GM18520 (cell line): Measurements from ENCODE around the gene ACSL3.

ENCODE experiments used
- ATAC-seq: cut with Tn5 transposase; IDR thresholded peaks from one replicate; pipeline ENCODE4 v1.9.1; 2021; ENCODE audit not compliant: unreplicated experiment

Gene ACSL3

GRCh38 chr2:222878877-222879603, 18.2 kb downstream of the ACSL3 start:
- ATAC-seq = no peak

GRCh38 chr2:222879604-222879933, 18.7 kb downstream of the ACSL3 start:
- no peak for ATAC-seq

- ATAC-seq = no peak
These were observed 21.7 kb downstream of the ACSL3 start for GRCh38 chr2:222882484-222882928.

GRCh38 chr2:222883420-222883819, 22.6 kb downstream of the ACSL3 start:
- ATAC-seq = no peak

GRCh38 chr2:222884114-222884771, 23.4 kb downstream of the ACSL3 start:
- no peak for ATAC-seq

- no peak for ATAC-seq
These were observed 24.1 kb downstream of the ACSL3 start for GRCh38 chr2:222884805-222885424.

- ATAC-seq = no peak
These were observed 26.3 kb downstream of the ACSL3 start for GRCh38 chr2:222887124-222887523.

GRCh38 chr2:222888716-222889115, 27.9 kb downstream of the ACSL3 start:
- no peak for ATAC-seq

- no peak for ATAC-seq
These were observed 31.1 kb downstream of the ACSL3 start for GRCh38 chr2:222891890-222892289.

GRCh38 chr2:222892321-222892720, 31.5 kb downstream of the ACSL3 start:
- ATAC-seq = no peak

GRCh38 chr2:222892761-222893160, 31.9 kb downstream of the ACSL3 start:
- ATAC-seq = no peak

GRCh38 chr2:222893716-222894115, 32.9 kb downstream of the ACSL3 start:
- ATAC-seq = no peak

GRCh38 chr2:222895144-222895543, 34.3 kb downstream of the ACSL3 start:
- ATAC-seq = no peak

- no peak for ATAC-seq
These were observed 37.1 kb downstream of the ACSL3 start for GRCh38 chr2:222897898-222898297.

GRCh38 chr2:222899413-222900181, 38.8 kb downstream of the ACSL3 start:
- ATAC-seq = no peak

GRCh38 chr2:222900354-222900753, 39.5 kb downstream of the ACSL3 start:
- ATAC-seq = no peak

- ATAC-seq = no peak
These were observed 41.8 kb downstream of the ACSL3 start for GRCh38 chr2:222902660-222903059.

- peak; percentile 69 for ATAC-seq
These were observed 42.7 kb downstream of the ACSL3 start for GRCh38 chr2:222903234-222904220.

- ATAC-seq = no peak
These were observed 43.9 kb downstream of the ACSL3 start for GRCh38 chr2:222904557-222905258.

GRCh38 chr2:222907048-222907447, 46.2 kb downstream of the ACSL3 start:
- ATAC-seq = no peak
